HepG2 (cell line): ENCODE data around the gene INO80C. TPM values are rescaled to one million over a fixed set of nuclear protein-coding genes. Genes with fewer than 3 reads are reported as not detected.

Source experiments
- ARHGAP35 ChIP-seq: sonication (generic); formaldehyde crosslinking; IDR thresholded peaks from 2 replicates; pipeline ENCODE4 v1.9.0; 2022; ENCODE audit warnings: mild to moderate bottlenecking, inconsistent platforms, moderate library complexity, missing genetic modification reagents, borderline replicate concordance
- ARNT2 ChIP-seq: sonication (generic); formaldehyde crosslinking; IDR thresholded peaks from 2 replicates; pipeline ENCODE4 v1.8.0; 2022; ENCODE audit warnings: mild to moderate bottlenecking, low read depth, missing genetic modification reagents, moderate library complexity
- KMT2A ChIP-seq: sonication (generic); formaldehyde crosslinking; IDR thresholded peaks from 2 replicates; pipeline ENCODE4 v1.4.0; 2020; ENCODE audit warnings: missing genetic modification reagents
- PCBP2 ChIP-seq: fragments of 200-400 bp; formaldehyde crosslinking; optimal IDR thresholded peaks from 2 replicates; pipeline ENCODE3; 2018; ENCODE audit warnings: low read length, low read depth; ENCODE audit not compliant: poor library complexity, severe bottlenecking
- ZNF160 ChIP-seq: sonication (generic); formaldehyde crosslinking; IDR thresholded peaks from 2 replicates; pipeline ENCODE4 v1.8.0; 2022; ENCODE audit warnings: mild to moderate bottlenecking, inconsistent platforms, missing genetic modification reagents
- ZNF180 ChIP-seq: sonication (generic); formaldehyde crosslinking; IDR thresholded peaks from 2 replicates; pipeline ENCODE4 v1.4.0; 2020; ENCODE audit warnings: low read depth, missing genetic modification reagents, borderline replicate concordance
- ZNF234 ChIP-seq: sonication (generic); formaldehyde crosslinking; conservative IDR thresholded peaks from 2 replicates; pipeline ENCODE4 v1.5.1; 2020; ENCODE audit warnings: mild to moderate bottlenecking, missing genetic modification reagents
- ZNF773 ChIP-seq: sonication (generic); formaldehyde crosslinking; IDR thresholded peaks from 2 replicates; pipeline ENCODE4 v1.4.0; 2020; ENCODE audit warnings: missing genetic modification reagents, borderline replicate concordance
- ZSCAN21 ChIP-seq: sonication (generic); formaldehyde crosslinking; IDR thresholded peaks from 2 replicates; pipeline ENCODE4 v1.8.0; 2022; ENCODE audit warnings: mild to moderate bottlenecking, missing genetic modification reagents, moderate library complexity, borderline replicate concordance
- polyA plus RNA-seq, 8 experiments: library from polyadenylated mRNA; depleted of rRNA in 3 of 8; stranded (reverse) in 7 of 8; unstranded in 1 of 8; fragments of >200 nt; fragmentation: Illumina TruSeq in 4 of 8; extraction: Trizol in 4 of 8; gene quantifications; 2 replicates each; pipeline versions ENCODE4 v1.2.1 to v1.2.3, GENCODE V29; 2011 to 2016; ENCODE audit warnings: low read depth in 4 of 8, missing spikeins in 1 of 8, mixed read lengths in 1 of 8; ENCODE audit not compliant: insufficient read depth in 1 of 8
- total RNA-seq, 5 experiments: library from RNA; depleted of rRNA; stranded (reverse); fragments of >200 nt; fragmentation: Illumina TruSeq; extraction: Trizol; gene quantifications; 2 replicates each; pipeline ENCODE4 v1.2.3, GENCODE V29; 2016; ENCODE audit warnings: low read depth in 1 of 5
- TF ChIP-seq, protein P1 (sequence below): sonication (generic); formaldehyde crosslinking; conservative IDR thresholded peaks from 2 replicates; pipeline ENCODE4 v1.4.0; 2020; ENCODE audit warnings: missing genetic modification reagents
- TF ChIP-seq, protein P2 (sequence below): sonication (generic); formaldehyde crosslinking; IDR thresholded peaks from 2 replicates; pipeline ENCODE4 v1.5.1; 2020; ENCODE audit warnings: missing genetic modification reagents, mild to moderate bottlenecking, borderline replicate concordance
- TF ChIP-seq, protein P3 (sequence below): sonication (generic); formaldehyde crosslinking; IDR thresholded peaks from 2 replicates; pipeline ENCODE4 v1.4.0; 2020; ENCODE audit warnings: missing genetic modification reagents, borderline replicate concordance
- TF ChIP-seq, protein P4 (sequence below): sonication (generic); formaldehyde crosslinking; IDR thresholded peaks from 2 replicates; pipeline ENCODE4 v1.5.1; 2020; ENCODE audit warnings: mild to moderate bottlenecking, missing genetic modification reagents
- TF ChIP-seq, protein P5 (sequence below): sonication (generic); formaldehyde crosslinking; IDR thresholded peaks from 2 replicates; pipeline ENCODE4 v1.4.0; 2020; ENCODE audit warnings: missing genetic modification reagents, borderline replicate concordance

The INO80C gene
- total and polyA plus RNA-seq, 2 of the 13 experiments (the other 11 are each of a cell fraction or from before 2014, with no cell fraction given): 8.2 to 15.4 TPM

DNA sequence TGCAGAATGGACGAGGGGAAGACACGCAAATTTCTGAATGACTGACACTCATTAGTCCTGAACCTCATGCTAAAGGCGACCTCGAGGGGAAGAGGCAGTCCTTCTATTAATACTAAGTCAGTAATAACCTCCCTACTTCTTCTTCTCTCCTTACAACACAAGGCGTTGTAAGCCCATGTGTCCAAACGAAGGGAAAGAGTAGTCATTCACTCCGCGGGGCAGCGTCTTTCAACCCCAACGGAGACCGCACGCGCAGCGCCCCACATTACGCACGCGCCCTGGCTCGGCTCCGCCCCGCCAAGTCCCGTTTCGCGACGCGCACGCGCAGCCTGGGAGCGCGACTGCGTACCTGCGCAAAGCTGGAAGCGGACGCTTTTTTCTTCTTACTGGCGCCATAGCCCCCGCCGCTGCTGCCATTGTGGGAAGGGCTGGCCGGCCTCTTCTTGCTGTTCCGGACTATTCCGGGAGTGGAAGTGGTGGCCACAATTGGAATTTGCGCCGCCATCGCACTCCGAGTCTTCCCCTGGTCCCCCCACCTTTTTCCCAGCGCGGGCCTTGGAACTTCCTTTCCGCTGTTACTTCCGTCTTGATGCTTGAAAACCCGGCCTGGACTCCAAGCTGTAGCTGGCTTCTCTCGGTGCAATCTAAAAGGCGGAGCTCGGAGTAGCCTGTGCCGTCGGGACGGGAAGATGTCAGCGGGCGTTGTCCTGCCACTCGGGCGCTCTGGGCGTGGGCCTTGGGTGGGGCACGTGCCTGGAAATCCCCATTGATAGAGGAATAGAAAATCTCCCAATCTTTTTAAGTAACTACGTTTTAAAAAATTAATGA is at the start of gene INO80C (continued):
- TF ChIP-seq, protein P1, sequence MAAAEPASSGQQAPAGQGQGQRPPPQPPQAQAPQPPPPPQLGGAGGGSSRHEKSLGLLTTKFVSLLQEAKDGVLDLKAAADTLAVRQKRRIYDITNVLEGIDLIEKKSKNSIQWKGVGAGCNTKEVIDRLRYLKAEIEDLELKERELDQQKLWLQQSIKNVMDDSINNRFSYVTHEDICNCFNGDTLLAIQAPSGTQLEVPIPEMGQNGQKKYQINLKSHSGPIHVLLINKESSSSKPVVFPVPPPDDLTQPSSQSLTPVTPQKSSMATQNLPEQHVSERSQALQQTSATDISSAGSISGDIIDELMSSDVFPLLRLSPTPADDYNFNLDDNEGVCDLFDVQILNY (CRISPR knock-in tag): no peak
- TF ChIP-seq ZNF773 (CRISPR knock-in tag): no peak
- TF ChIP-seq, protein P2, sequence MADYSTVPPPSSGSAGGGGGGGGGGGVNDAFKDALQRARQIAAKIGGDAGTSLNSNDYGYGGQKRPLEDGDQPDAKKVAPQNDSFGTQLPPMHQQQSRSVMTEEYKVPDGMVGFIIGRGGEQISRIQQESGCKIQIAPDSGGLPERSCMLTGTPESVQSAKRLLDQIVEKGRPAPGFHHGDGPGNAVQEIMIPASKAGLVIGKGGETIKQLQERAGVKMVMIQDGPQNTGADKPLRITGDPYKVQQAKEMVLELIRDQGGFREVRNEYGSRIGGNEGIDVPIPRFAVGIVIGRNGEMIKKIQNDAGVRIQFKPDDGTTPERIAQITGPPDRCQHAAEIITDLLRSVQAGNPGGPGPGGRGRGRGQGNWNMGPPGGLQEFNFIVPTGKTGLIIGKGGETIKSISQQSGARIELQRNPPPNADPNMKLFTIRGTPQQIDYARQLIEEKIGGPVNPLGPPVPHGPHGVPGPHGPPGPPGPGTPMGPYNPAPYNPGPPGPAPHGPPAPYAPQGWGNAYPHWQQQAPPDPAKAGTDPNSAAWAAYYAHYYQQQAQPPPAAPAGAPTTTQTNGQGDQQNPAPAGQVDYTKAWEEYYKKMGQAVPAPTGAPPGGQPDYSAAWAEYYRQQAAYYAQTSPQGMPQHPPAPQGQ (CRISPR knock-in tag): peak; percentile 14; the same call in 1 of the 2 replicates
- TF ChIP-seq ARHGAP35: no peak
- peak; percentile 84; the same call in 1 of the 2 replicates for TF ChIP-seq KMT2A (CRISPR knock-in tag)
- TF ChIP-seq ZNF160 (CRISPR knock-in tag): peak; percentile 59
- TF ChIP-seq, protein P3, sequence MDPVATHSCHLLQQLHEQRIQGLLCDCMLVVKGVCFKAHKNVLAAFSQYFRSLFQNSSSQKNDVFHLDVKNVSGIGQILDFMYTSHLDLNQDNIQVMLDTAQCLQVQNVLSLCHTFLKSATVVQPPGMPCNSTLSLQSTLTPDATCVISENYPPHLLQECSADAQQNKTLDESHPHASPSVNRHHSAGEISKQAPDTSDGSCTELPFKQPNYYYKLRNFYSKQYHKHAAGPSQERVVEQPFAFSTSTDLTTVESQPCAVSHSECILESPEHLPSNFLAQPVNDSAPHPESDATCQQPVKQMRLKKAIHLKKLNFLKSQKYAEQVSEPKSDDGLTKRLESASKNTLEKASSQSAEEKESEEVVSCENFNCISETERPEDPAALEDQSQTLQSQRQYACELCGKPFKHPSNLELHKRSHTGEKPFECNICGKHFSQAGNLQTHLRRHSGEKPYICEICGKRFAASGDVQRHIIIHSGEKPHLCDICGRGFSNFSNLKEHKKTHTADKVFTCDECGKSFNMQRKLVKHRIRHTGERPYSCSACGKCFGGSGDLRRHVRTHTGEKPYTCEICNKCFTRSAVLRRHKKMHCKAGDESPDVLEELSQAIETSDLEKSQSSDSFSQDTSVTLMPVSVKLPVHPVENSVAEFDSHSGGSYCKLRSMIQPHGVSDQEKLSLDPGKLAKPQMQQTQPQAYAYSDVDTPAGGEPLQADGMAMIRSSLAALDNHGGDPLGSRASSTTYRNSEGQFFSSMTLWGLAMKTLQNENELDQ (CRISPR knock-in tag): peak; percentile 32; the same call in 1 of the 2 replicates
- TF ChIP-seq, protein P4, sequence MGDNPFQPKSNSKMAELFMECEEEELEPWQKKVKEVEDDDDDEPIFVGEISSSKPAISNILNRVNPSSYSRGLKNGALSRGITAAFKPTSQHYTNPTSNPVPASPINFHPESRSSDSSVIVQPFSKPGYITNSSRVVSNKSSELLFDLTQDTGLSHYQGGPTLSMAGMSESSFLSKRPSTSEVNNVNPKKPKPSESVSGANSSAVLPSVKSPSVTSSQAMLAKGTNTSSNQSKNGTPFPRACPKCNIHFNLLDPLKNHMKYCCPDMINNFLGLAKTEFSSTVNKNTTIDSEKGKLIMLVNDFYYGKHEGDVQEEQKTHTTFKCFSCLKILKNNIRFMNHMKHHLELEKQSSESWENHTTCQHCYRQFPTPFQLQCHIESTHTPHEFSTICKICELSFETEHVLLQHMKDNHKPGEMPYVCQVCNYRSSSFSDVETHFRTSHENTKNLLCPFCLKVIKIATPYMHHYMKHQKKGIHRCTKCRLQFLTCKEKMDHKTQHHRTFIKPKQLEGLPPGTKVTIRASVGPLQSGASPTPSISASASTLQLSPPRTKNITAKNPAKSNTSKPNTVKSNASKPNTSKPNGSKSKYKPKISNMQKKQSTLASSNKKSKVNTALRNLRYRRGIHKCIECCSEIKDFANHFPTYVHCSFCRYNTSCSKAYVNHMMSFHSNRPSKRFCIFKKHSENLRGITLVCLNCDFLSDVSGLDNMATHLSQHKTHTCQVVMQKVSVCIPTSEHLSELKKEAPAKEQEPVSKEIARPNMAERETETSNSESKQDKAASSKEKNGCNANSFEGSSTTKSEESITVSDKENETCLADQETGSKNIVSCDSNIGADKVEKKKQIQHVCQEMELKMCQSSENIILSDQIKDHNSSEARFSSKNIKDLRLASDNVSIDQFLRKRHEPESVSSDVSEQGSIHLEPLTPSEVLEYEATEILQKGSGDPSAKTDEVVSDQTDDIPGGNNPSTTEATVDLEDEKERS (CRISPR knock-in tag): 0 out of 2 replicates have a peak, but pooled peaks have one; percentile 25
- TF ChIP-seq, protein P5, sequence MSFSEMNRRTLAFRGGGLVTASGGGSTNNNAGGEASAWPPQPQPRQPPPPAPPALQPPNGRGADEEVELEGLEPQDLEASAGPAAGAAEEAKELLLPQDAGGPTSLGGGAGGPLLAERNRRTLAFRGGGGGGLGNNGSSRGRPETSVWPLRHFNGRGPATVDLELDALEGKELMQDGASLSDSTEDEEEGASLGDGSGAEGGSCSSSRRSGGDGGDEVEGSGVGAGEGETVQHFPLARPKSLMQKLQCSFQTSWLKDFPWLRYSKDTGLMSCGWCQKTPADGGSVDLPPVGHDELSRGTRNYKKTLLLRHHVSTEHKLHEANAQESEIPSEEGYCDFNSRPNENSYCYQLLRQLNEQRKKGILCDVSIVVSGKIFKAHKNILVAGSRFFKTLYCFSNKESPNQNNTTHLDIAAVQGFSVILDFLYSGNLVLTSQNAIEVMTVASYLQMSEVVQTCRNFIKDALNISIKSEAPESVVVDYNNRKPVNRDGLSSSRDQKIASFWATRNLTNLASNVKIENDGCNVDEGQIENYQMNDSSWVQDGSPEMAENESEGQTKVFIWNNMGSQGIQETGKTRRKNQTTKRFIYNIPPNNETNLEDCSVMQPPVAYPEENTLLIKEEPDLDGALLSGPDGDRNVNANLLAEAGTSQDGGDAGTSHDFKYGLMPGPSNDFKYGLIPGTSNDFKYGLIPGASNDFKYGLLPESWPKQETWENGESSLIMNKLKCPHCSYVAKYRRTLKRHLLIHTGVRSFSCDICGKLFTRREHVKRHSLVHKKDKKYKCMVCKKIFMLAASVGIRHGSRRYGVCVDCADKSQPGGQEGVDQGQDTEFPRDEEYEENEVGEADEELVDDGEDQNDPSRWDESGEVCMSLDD (CRISPR knock-in tag): peak; percentile 42
- TF ChIP-seq ZSCAN21 (CRISPR knock-in tag): 0 out of 2 replicates have a peak, but pooled peaks have one; percentile 3
- TF ChIP-seq ARNT2 (CRISPR knock-in tag): peak; percentile 90; the same call in 1 of the 2 replicates
- TF ChIP-seq PCBP2: no peak
- TF ChIP-seq ZNF180 (CRISPR knock-in tag): no peak
- TF ChIP-seq ZNF234: no peak
